ENCODE data around the gene MB. TPM values are rescaled to one million over a fixed set of nuclear protein-coding genes. Genes with fewer than 3 reads are reported as not detected.

The MB gene
- total and polyA plus RNA-seq, 12 donors = 0.35 to 32.8 (median 2.0) TPM

GRCh38 chr22:35616043-35616442 lies 1.1 kb downstream of the MB start:
- TF ChIP-seq POLR2A (IDR thresholded peaks at IDR 0.05) (no peak), CTCF (IDR thresholded peaks at IDR 0.05) (no peak)
- Histone ChIP-seq H3K27ac (no peak overlapping the region), H3K9me3 (replicated peaks in 1 of 3) (no peaks in the 10 kb centered on the region), H3K27me3 (no peaks in the 10 kb centered on the region), H3K4me3 (no peak overlapping the region), H3K4me1 (replicated peaks in 1 of 2) (peaks cover 0 to 8% of the 10 kb centered on the region in 2 donors), H3K36me3 (replicated peaks in 1 of 2) (no peaks in the 10 kb centered on the region)
- WGBS, 4 donors = 67 to 78% (median 71%) methylated on average over 7 of the region's 7 CpGs
- no peak for DNase-seq
- intact Hi-C loops (cut with DNase I) = no loop called here

- no peaks in the 10 kb centered on the region for H3K36me3 ChIP-seq (replicated peaks in 1 of 2)
- DNase-seq = no peak
- intact Hi-C loops (cut with DNase I) = no loop called here
- WGBS, 4 donors = 49 to 84% (median 70%) methylated on average over 5 to 6 of the region's 6 CpGs
- no peak overlapping the region for H3K27ac ChIP-seq
- TF ChIP-seq POLR2A (IDR thresholded peaks at IDR 0.05) (no peak), CTCF (IDR thresholded peaks at IDR 0.05) (no peak)
- peaks cover 0 to 8% of the 10 kb centered on the region in 2 donors for H3K4me1 ChIP-seq (replicated peaks in 1 of 2)
- no peak overlapping the region for H3K4me3 ChIP-seq
- H3K9me3 ChIP-seq (replicated peaks in 1 of 3) = no peaks in the 10 kb centered on the region
- no peaks in the 10 kb centered on the region for H3K27me3 ChIP-seq
Observed at GRCh38 chr22:35615156-35615555, 2.0 kb downstream of the MB start.

GRCh38 chr22:35614404-35614803 lies 2.7 kb downstream of the MB start:
- Histone ChIP-seq H3K27ac (no peak overlapping the region), H3K27me3 (no peaks in the 10 kb centered on the region), H3K9me3 (replicated peaks in 1 of 3) (no peaks in the 10 kb centered on the region), H3K4me3 (no peak overlapping the region), H3K36me3 (replicated peaks in 1 of 2) (no peaks in the 10 kb centered on the region), H3K4me1 (replicated peaks in 1 of 2) (peaks cover 0 to 8% of the 10 kb centered on the region in 2 donors)
- no peak for TF ChIP-seq CTCF (IDR thresholded peaks at IDR 0.05)
- no peak for TF ChIP-seq POLR2A (IDR thresholded peaks at IDR 0.05)
- intact Hi-C loops (cut with DNase I) = no loop called here
- WGBS, 4 donors = 98 to 100% (median 98%) methylated on average over 2 of the region's 2 CpGs
- no peak for DNase-seq

GRCh38 chr22:35612903-35613302 lies 4.2 kb downstream of the MB start:
- Histone ChIP-seq H3K4me1 (replicated peaks in 1 of 2) (peaks cover 0 to 8% of the 10 kb centered on the region in 2 donors), H3K27ac (no peak overlapping the region), H3K4me3 (no peak overlapping the region), H3K36me3 (replicated peaks in 1 of 2) (no peaks in the 10 kb centered on the region), H3K9me3 (replicated peaks in 1 of 3) (no peaks in the 10 kb centered on the region), H3K27me3 (no peaks in the 10 kb centered on the region)
- DNase-seq = no peak
- 81 to 83% (median 82%) methylated on average over 11 to 12 of the region's 12 CpGs for WGBS, 4 donors
- TF ChIP-seq POLR2A (IDR thresholded peaks at IDR 0.05) (no peak), CTCF (IDR thresholded peaks at IDR 0.05) (no peak)
- intact Hi-C loops (cut with DNase I) = no loop called here
